ENCODE data around the gene LRRC70.

LRRC70 gene

GRCh38 chr5:62575066-62575465 is 3.6 kb upstream of the LRRC70 start:
- no peak overlapping the region for H3K27ac ChIP-seq (ENCODE audit: low read depth, low read length)

DNA sequence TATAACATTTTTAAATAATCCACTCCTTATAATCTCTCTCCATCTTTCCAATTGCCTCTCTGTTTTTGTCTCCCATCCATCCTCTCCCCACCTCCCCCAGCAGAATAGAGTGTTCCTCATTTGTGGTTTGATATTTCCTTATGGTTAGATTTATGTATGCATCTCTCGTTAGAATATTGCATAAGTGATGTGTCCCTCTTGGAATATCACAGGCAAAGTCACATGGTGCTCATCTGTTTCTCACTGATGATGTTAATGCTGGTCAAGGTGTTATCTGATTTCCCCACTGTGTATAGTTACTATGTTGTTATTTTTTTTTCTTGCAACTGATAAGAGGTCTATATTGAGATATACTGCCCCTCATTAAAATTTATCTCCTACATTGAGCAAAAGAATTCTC is 3.1 kb upstream of the LRRC70 start:
- no peak overlapping the region for H3K4me3 ChIP-seq (ENCODE audit: low read depth, low read length)
- H3K4me1 ChIP-seq (ENCODE audit: control insufficient read depth, insufficient read depth, low read length): peaks cover 5% of the 10 kb centered on the region; the same call in 1 of the 2 replicates
- no peaks in the 10 kb centered on the region for H3K9me3 ChIP-seq (ENCODE audit: control insufficient read depth, insufficient read depth, low read length)
- no peak overlapping the region for H3K9ac ChIP-seq (ENCODE audit: low read depth, low read length)
- H3K27me3 ChIP-seq (ENCODE audit: control insufficient read depth, insufficient read depth, low read length): no peaks in the 10 kb centered on the region
- no peaks in the 10 kb centered on the region for H3K36me3 ChIP-seq (ENCODE audit: control insufficient read depth, insufficient read depth, low read length)
- no peak overlapping the region for H3K27ac ChIP-seq (ENCODE audit: low read depth, low read length)

More at GRCh38 chr5:62575066-62575465, 3.6 kb upstream of the LRRC70 start:
- Histone ChIP-seq H3K36me3 (ENCODE audit: control insufficient read depth, insufficient read depth, low read length) (no peaks in the 10 kb centered on the region), H3K9ac (ENCODE audit: low read depth, low read length) (no peak overlapping the region), H3K27me3 (ENCODE audit: control insufficient read depth, insufficient read depth, low read length) (no peaks in the 10 kb centered on the region), H3K4me3 (ENCODE audit: low read depth, low read length) (no peak overlapping the region), H3K9me3 (ENCODE audit: control insufficient read depth, insufficient read depth, low read length) (no peaks in the 10 kb centered on the region), H3K4me1 (ENCODE audit: control insufficient read depth, insufficient read depth, low read length) (peaks cover 5% of the 10 kb centered on the region; the same call in 1 of the 2 replicates)

DNA sequence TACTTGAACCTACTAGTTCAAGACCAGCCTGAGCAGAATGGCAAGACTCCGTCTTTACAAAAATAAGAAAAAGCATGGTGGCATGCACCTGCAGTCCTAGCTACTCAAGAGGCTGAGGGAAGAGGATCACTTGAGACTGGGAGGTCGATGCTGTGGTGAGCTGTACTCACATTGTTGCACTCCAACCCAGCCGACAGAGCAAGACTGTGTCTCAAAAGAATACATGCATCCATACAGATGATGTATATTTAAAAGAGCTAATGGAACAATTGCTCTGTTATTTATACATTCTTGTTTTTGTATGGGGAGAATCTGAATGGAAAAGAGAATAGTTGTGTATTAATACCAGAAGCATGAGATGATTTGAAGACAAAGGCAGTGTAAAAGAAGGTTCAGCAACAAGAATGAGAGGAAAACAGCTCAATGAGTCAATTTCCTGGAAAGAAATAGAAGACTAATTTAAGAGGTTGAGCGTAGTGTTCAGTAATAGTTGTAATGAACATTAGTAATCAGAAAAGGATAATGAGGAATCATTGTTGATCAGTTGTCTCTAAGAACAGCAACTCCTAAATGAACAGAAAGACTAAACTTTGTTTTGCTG is 1.9 kb upstream of the LRRC70 start:
- Histone ChIP-seq H3K36me3 (ENCODE audit: control insufficient read depth, insufficient read depth, low read length) (no peaks in the 10 kb centered on the region), H3K4me3 (ENCODE audit: low read depth, low read length) (no peak overlapping the region), H3K9ac (ENCODE audit: low read depth, low read length) (no peak overlapping the region), H3K9me3 (ENCODE audit: control insufficient read depth, insufficient read depth, low read length) (no peaks in the 10 kb centered on the region), H3K4me1 (ENCODE audit: control insufficient read depth, insufficient read depth, low read length) (peaks cover 5% of the 10 kb centered on the region; the same call in 1 of the 2 replicates), H3K27me3 (ENCODE audit: control insufficient read depth, insufficient read depth, low read length) (no peaks in the 10 kb centered on the region), H3K27ac (ENCODE audit: low read depth, low read length) (no peak overlapping the region)

DNA sequence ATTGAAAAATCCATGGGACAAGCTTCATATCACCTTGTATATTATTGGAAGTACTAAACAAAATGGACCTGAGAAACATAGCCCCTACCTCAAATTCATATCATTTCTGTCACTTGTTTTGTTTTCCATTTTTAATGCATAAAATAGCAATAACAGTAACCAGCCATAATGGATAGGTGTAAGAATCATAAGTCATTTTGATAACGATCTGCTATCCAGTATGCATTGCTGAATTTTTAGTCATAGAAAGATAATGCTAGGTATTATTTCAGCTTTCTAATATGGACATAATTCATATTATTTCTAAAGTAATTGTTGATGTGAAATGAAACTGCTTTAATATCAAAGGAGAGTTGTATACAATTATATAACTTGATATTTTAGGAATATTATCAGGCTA is 1.1 kb upstream of the LRRC70 start:
- peaks cover 5% of the 10 kb centered on the region; the same call in 1 of the 2 replicates for H3K4me1 ChIP-seq (ENCODE audit: control insufficient read depth, insufficient read depth, low read length)
- no peak overlapping the region for H3K27ac ChIP-seq (ENCODE audit: low read depth, low read length)
- H3K4me3 ChIP-seq (ENCODE audit: low read depth, low read length): no peak overlapping the region

GRCh38 chr5:62579761-62580160 is 1.1 kb downstream of the LRRC70 start:
- Histone ChIP-seq H3K27me3 (ENCODE audit: control insufficient read depth, insufficient read depth, low read length) (no peaks in the 10 kb centered on the region), H3K4me1 (ENCODE audit: control insufficient read depth, insufficient read depth, low read length) (peaks cover 5% of the 10 kb centered on the region; the same call in 1 of the 2 replicates), H3K36me3 (ENCODE audit: control insufficient read depth, insufficient read depth, low read length) (no peaks in the 10 kb centered on the region), H3K27ac (ENCODE audit: low read depth, low read length) (no peak overlapping the region), H3K9me3 (ENCODE audit: control insufficient read depth, insufficient read depth, low read length) (no peaks in the 10 kb centered on the region), H3K4me3 (ENCODE audit: low read depth, low read length) (no peak overlapping the region), H3K9ac (ENCODE audit: low read depth, low read length) (no peak overlapping the region)

More for the DNA sequence above, 1.1 kb upstream of the LRRC70 start:
- Histone ChIP-seq H3K36me3 (ENCODE audit: control insufficient read depth, insufficient read depth, low read length) (no peaks in the 10 kb centered on the region), H3K27me3 (ENCODE audit: control insufficient read depth, insufficient read depth, low read length) (no peaks in the 10 kb centered on the region), H3K9ac (ENCODE audit: low read depth, low read length) (no peak overlapping the region), H3K9me3 (ENCODE audit: control insufficient read depth, insufficient read depth, low read length) (no peaks in the 10 kb centered on the region)

DNA sequence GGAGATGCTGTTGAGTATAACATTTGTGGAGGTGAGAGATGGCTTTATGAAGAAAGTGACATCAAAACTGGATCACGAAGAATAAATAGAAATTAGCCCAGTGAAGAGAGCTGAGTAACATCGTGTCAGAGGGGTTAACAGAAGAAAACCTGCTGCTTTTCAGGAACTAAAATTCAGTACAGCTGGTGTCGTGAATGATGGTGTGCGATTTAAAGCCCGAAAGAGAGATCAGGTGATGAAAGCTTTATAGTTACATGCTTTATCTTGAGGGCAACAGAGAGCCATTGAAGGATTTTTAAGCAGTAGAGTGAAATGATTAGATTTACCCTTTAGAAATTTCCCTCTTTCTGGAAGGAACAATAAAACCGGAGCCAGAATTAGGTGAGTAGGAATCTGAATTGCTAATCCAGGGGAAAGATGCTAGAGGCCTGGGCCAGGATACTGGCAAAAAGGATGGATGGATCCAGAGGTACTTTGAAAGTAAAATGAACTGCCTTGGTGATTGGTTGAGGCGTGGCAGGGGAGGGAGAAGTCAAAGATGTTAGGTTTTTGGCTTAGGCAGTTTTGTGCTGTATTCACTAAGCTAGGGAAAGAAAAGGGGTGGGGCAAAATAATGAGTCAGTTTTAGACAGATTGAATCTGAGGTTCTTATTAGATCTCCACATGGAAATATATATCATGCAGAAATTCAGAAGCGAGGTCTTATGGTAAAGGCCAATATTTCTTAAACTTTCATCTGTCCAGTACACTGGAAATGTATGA is 3.4 kb downstream of the LRRC70 start:
- peaks cover 5% of the 10 kb centered on the region; the same call in 1 of the 2 replicates for H3K4me1 ChIP-seq (ENCODE audit: control insufficient read depth, insufficient read depth, low read length)
- no peaks in the 10 kb centered on the region for H3K9me3 ChIP-seq (ENCODE audit: control insufficient read depth, insufficient read depth, low read length)
- H3K36me3 ChIP-seq (ENCODE audit: control insufficient read depth, insufficient read depth, low read length): no peaks in the 10 kb centered on the region
- no peaks in the 10 kb centered on the region for H3K27me3 ChIP-seq (ENCODE audit: control insufficient read depth, insufficient read depth, low read length)
- no peak overlapping the region for H3K9ac ChIP-seq (ENCODE audit: low read depth, low read length)
- H3K27ac ChIP-seq (ENCODE audit: low read depth, low read length): no peak overlapping the region
- no peak overlapping the region for H3K4me3 ChIP-seq (ENCODE audit: low read depth, low read length)

GRCh38 chr5:62584391-62584790 is 5.8 kb downstream of the LRRC70 start:
- no peak overlapping the region for H3K9ac ChIP-seq (ENCODE audit: low read depth, low read length)
- H3K9me3 ChIP-seq (ENCODE audit: control insufficient read depth, insufficient read depth, low read length): no peaks in the 10 kb centered on the region
- no peak overlapping the region for H3K27ac ChIP-seq (ENCODE audit: low read depth, low read length)
- no peaks in the 10 kb centered on the region for H3K4me1 ChIP-seq (ENCODE audit: control insufficient read depth, insufficient read depth, low read length)
- no peaks in the 10 kb centered on the region for H3K36me3 ChIP-seq (ENCODE audit: control insufficient read depth, insufficient read depth, low read length)
- no peaks in the 10 kb centered on the region for H3K27me3 ChIP-seq (ENCODE audit: control insufficient read depth, insufficient read depth, low read length)
- no peak overlapping the region for H3K4me3 ChIP-seq (ENCODE audit: low read depth, low read length)

DNA sequence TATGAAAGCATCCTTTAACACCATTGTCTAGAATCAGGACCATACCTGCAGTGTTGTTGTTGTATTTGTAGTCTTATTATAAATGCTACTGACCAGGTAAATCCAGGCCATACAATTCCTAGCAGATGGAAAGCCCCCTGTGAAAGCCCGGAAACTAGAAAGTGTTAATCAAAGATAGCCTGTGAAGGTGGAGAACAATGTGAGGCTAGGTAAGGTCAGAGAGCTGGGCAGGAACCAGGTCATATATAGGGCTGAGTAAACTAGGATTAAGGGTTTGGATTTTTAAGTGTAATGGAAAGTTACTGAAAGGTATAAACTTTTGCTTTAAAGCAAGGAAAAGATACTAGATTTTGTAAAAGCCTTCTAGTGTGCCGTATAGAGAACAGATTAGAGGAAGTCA is 6.7 kb downstream of the LRRC70 start:
- Histone ChIP-seq H3K27ac (ENCODE audit: low read depth, low read length) (no peak overlapping the region), H3K36me3 (ENCODE audit: control insufficient read depth, insufficient read depth, low read length) (no peaks in the 10 kb centered on the region), H3K27me3 (ENCODE audit: control insufficient read depth, insufficient read depth, low read length) (no peaks in the 10 kb centered on the region), H3K4me1 (ENCODE audit: control insufficient read depth, insufficient read depth, low read length) (no peaks in the 10 kb centered on the region), H3K4me3 (ENCODE audit: low read depth, low read length) (no peak overlapping the region), H3K9me3 (ENCODE audit: control insufficient read depth, insufficient read depth, low read length) (no peaks in the 10 kb centered on the region), H3K9ac (ENCODE audit: low read depth, low read length) (no peak overlapping the region)

DNA sequence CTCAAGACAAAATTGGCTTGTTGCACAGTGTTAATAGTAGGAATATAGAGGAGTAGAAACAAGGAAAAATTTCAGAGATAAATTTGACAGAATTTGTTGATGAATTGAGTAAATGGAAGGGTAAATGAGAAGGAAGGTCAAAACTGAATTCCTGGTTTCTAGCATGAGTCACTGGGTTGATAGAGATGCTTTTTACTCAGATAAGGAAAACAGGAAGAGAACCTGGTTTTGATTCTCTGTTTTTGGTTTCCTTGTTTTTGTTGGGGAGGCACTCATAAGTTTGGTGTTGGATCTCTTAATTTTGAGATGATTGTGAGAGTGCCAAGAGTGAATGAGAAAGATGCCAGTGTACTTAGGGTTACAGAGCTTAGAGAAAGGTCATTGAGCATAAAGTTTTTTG is 7.1 kb downstream of the LRRC70 start:
- Histone ChIP-seq H3K9me3 (ENCODE audit: control insufficient read depth, insufficient read depth, low read length) (no peaks in the 10 kb centered on the region), H3K27me3 (ENCODE audit: control insufficient read depth, insufficient read depth, low read length) (no peaks in the 10 kb centered on the region), H3K4me1 (ENCODE audit: control insufficient read depth, insufficient read depth, low read length) (no peaks in the 10 kb centered on the region), H3K9ac (ENCODE audit: low read depth, low read length) (no peak overlapping the region), H3K4me3 (ENCODE audit: low read depth, low read length) (no peak overlapping the region), H3K36me3 (ENCODE audit: control insufficient read depth, insufficient read depth, low read length) (no peaks in the 10 kb centered on the region), H3K27ac (ENCODE audit: low read depth, low read length) (no peak overlapping the region)

- no peaks in the 10 kb centered on the region for H3K9me3 ChIP-seq (ENCODE audit: control insufficient read depth, insufficient read depth, low read length)
- no peaks in the 10 kb centered on the region for H3K4me1 ChIP-seq (ENCODE audit: control insufficient read depth, insufficient read depth, low read length)
- peaks cover 9% of the 10 kb centered on the region for H3K36me3 ChIP-seq (ENCODE audit: control insufficient read depth, insufficient read depth, low read length)
- no peak overlapping the region for H3K27ac ChIP-seq (ENCODE audit: low read depth, low read length)
- no peaks in the 10 kb centered on the region for H3K27me3 ChIP-seq (ENCODE audit: control insufficient read depth, insufficient read depth, low read length)
- H3K9ac ChIP-seq (ENCODE audit: low read depth, low read length): no peak overlapping the region
- H3K4me3 ChIP-seq (ENCODE audit: low read depth, low read length): no peak overlapping the region
These were observed 9.1 kb downstream of the LRRC70 start for GRCh38 chr5:62587737-62588136.

- Histone ChIP-seq H3K4me1 (ENCODE audit: control insufficient read depth, insufficient read depth, low read length) (peaks cover 3% of the 10 kb centered on the region; the same call in 1 of the 2 replicates), H3K27ac (ENCODE audit: low read depth, low read length) (no peak overlapping the region), H3K9ac (ENCODE audit: low read depth, low read length) (no peak overlapping the region), H3K36me3 (ENCODE audit: control insufficient read depth, insufficient read depth, low read length) (peaks cover 13% of the 10 kb centered on the region), H3K9me3 (ENCODE audit: control insufficient read depth, insufficient read depth, low read length) (no peaks in the 10 kb centered on the region), H3K27me3 (ENCODE audit: control insufficient read depth, insufficient read depth, low read length) (no peaks in the 10 kb centered on the region), H3K4me3 (ENCODE audit: low read depth, low read length) (no peak overlapping the region)
These were observed 10.0 kb downstream of the LRRC70 start for GRCh38 chr5:62588668-62589067.
